Measurements from ENCODE around the gene GIPC2. TPM values are rescaled to one million over a fixed set of nuclear protein-coding genes. Genes with fewer than 3 reads are reported as not detected.
"Not testable (repeated sequence)": the region's sequence is repeated elsewhere in the genome, so short reads cannot be mapped to it uniquely, and the experiment has no call there.

The GIPC2 gene
- total RNA-seq, 2 experiments from 2014 or later, result 0.23 to 0.38 TPM

GRCh38 chr1:78081980-78082860 is 36.5 kb downstream of the GIPC2 start:
- ATAC-seq (no peak), DNase-seq (no peak)
- Mint-ChIP-seq H3K9me3 (ENCODE audit: low read depth) (peaks cover 15% of the 10 kb centered on the region), H3K4me3 (no peak overlapping the region), H3K27me3 (peaks cover 5% of the 10 kb centered on the region), H3K4me1 (peaks cover 15% of the 10 kb centered on the region), H3K36me3 (peaks cover 19% of the 10 kb centered on the region), H3K27ac (no peak overlapping the region)
- CTCF ChIA-PET, result interaction anchor here (1.3 kb wide), 1 partner anchor 64 kb away, joined by 4 read pairs; no protein-coding TSS in a partner anchor

- H3K4me3 Mint-ChIP-seq, H3K27me3 Mint-ChIP-seq, H3K27ac Mint-ChIP-seq, DNase-seq, ATAC-seq: not testable (repeated sequence)
- CTCF ChIA-PET, result interaction anchor here (1.3 kb wide), 1 partner anchor 10 kb away, joined by 4 read pairs; no protein-coding TSS in a partner anchor
- Mint-ChIP-seq H3K4me1 (peaks cover 13% of the 10 kb centered on the region), H3K9me3 (ENCODE audit: low read depth) (peaks cover 15% of the 10 kb centered on the region), H3K36me3 (peaks cover 16% of the 10 kb centered on the region)
Observed at GRCh38 chr1:78084639-78085038, 38.9 kb downstream of the GIPC2 start.

GRCh38 chr1:78086697-78087096 is 40.9 kb downstream of the GIPC2 start:
- DNase-seq, result no peak

GRCh38 chr1:78088015-78088414 is 42.2 kb downstream of the GIPC2 start:
- CTCF ChIA-PET, result no interaction called here
- H3K27ac Mint-ChIP-seq, result no peak overlapping the region
- DNase-seq, result no peak
- H3K27me3 Mint-ChIP-seq, result peaks cover 9% of the 10 kb centered on the region
- peaks cover 16% of the 10 kb centered on the region for H3K36me3 Mint-ChIP-seq
- ATAC-seq, result no peak
- H3K4me1 Mint-ChIP-seq, result no peaks in the 10 kb centered on the region
- peaks cover 15% of the 10 kb centered on the region for H3K9me3 Mint-ChIP-seq (ENCODE audit: low read depth)
- H3K4me3 Mint-ChIP-seq, result no peak overlapping the region

More at GRCh38 chr1:78086697-78087096, 40.9 kb downstream of the GIPC2 start:
- ATAC-seq, result no peak
- Mint-ChIP-seq H3K4me1 (no peaks in the 10 kb centered on the region), H3K9me3 (ENCODE audit: low read depth) (peaks cover 15% of the 10 kb centered on the region), H3K36me3 (peaks cover 16% of the 10 kb centered on the region), H3K27me3 (peaks cover 9% of the 10 kb centered on the region), H3K27ac (no peak overlapping the region), H3K4me3 (no peak overlapping the region)
- CTCF ChIA-PET, result no interaction called here

- Mint-ChIP-seq H3K27me3 (peaks cover 9% of the 10 kb centered on the region), H3K4me1 (no peaks in the 10 kb centered on the region), H3K4me3 (no peak overlapping the region), H3K36me3 (peaks cover 16% of the 10 kb centered on the region), H3K9me3 (ENCODE audit: low read depth) (peaks cover 15% of the 10 kb centered on the region), H3K27ac (no peak overlapping the region)
- no peak for ATAC-seq
- CTCF ChIA-PET, result no interaction called here
- DNase-seq, result no peak
Observed at GRCh38 chr1:78088486-78088885, 42.7 kb downstream of the GIPC2 start.

- H3K27me3 Mint-ChIP-seq, result peaks cover 9% of the 10 kb centered on the region
- peaks cover 16% of the 10 kb centered on the region for H3K36me3 Mint-ChIP-seq
- ATAC-seq (no peak), DNase-seq (no peak)
- H3K4me1 Mint-ChIP-seq, result no peaks in the 10 kb centered on the region
- H3K9me3 Mint-ChIP-seq (ENCODE audit: low read depth), result peaks cover 15% of the 10 kb centered on the region
- H3K27ac Mint-ChIP-seq, result no peak overlapping the region
- CTCF ChIA-PET, result no interaction called here
- no peak overlapping the region for H3K4me3 Mint-ChIP-seq
Observed at GRCh38 chr1:78089010-78089409, 43.2 kb downstream of the GIPC2 start.

GRCh38 chr1:78090472-78091133 is 44.8 kb downstream of the GIPC2 start:
- H3K9me3 Mint-ChIP-seq (ENCODE audit: low read depth), result peaks cover 13% of the 10 kb centered on the region
- H3K4me3 Mint-ChIP-seq, result no peak overlapping the region
- H3K27me3 Mint-ChIP-seq, result peaks cover 9% of the 10 kb centered on the region
- H3K4me1 Mint-ChIP-seq, result no peaks in the 10 kb centered on the region
- H3K36me3 Mint-ChIP-seq, result peaks cover 13% of the 10 kb centered on the region
- H3K27ac Mint-ChIP-seq, result no peak overlapping the region
- DNase-seq, result no peak
- no peak for ATAC-seq
- CTCF ChIA-PET, result no interaction called here

GRCh38 chr1:78091215-78091813 is 45.5 kb downstream of the GIPC2 start:
- CTCF ChIA-PET, result no interaction called here

GRCh38 chr1:78091886-78092285 is 46.1 kb downstream of the GIPC2 start:
- peaks cover 7% of the 10 kb centered on the region for H3K27me3 Mint-ChIP-seq
- H3K27ac Mint-ChIP-seq, result no peak overlapping the region
- no peak overlapping the region for H3K4me3 Mint-ChIP-seq
- CTCF ChIA-PET, result no interaction called here
- no peak for ATAC-seq
- peaks cover under 1% of the 10 kb centered on the region for H3K9me3 Mint-ChIP-seq (ENCODE audit: low read depth)
- peaks cover under 1% of the 10 kb centered on the region for H3K36me3 Mint-ChIP-seq
- no peak for DNase-seq
- no peaks in the 10 kb centered on the region for H3K4me1 Mint-ChIP-seq

More at GRCh38 chr1:78091215-78091813, 45.5 kb downstream of the GIPC2 start:
- DNase-seq (no peak), ATAC-seq (no peak)
- Mint-ChIP-seq H3K4me3 (no peak overlapping the region), H3K9me3 (ENCODE audit: low read depth) (peaks cover 6% of the 10 kb centered on the region), H3K27me3 (peaks cover 7% of the 10 kb centered on the region), H3K27ac (no peak overlapping the region), H3K36me3 (peaks cover 6% of the 10 kb centered on the region), H3K4me1 (no peaks in the 10 kb centered on the region)

- CTCF ChIA-PET, result no interaction called here
- no peak for DNase-seq
- no peak overlapping the region for H3K4me3 Mint-ChIP-seq
- H3K9me3 Mint-ChIP-seq (ENCODE audit: low read depth), result no peaks in the 10 kb centered on the region
- no peaks in the 10 kb centered on the region for H3K36me3 Mint-ChIP-seq
- ATAC-seq, result no peak
- H3K27me3 Mint-ChIP-seq, result peaks cover 6% of the 10 kb centered on the region
- H3K27ac Mint-ChIP-seq, result no peak overlapping the region
- no peaks in the 10 kb centered on the region for H3K4me1 Mint-ChIP-seq
Observed at GRCh38 chr1:78092643-78093042, 46.9 kb downstream of the GIPC2 start.

GRCh38 chr1:78093560-78093959 is 47.8 kb downstream of the GIPC2 start:
- peaks cover 6% of the 10 kb centered on the region for H3K27me3 Mint-ChIP-seq
- no peak overlapping the region for H3K27ac Mint-ChIP-seq
- no peaks in the 10 kb centered on the region for H3K4me1 Mint-ChIP-seq
- CTCF ChIA-PET, result no interaction called here
- no peak for DNase-seq
- ATAC-seq, result no peak
- H3K9me3 Mint-ChIP-seq (ENCODE audit: low read depth), result no peaks in the 10 kb centered on the region
- no peak overlapping the region for H3K4me3 Mint-ChIP-seq
- no peaks in the 10 kb centered on the region for H3K36me3 Mint-ChIP-seq

GRCh38 chr1:78094639-78095038 is 48.9 kb downstream of the GIPC2 start:
- Mint-ChIP-seq H3K36me3 (no peaks in the 10 kb centered on the region), H3K27ac (no peak overlapping the region), H3K27me3 (peaks cover 6% of the 10 kb centered on the region), H3K9me3 (ENCODE audit: low read depth) (no peaks in the 10 kb centered on the region), H3K4me3 (no peak overlapping the region), H3K4me1 (no peaks in the 10 kb centered on the region)
- CTCF ChIA-PET, result interaction anchor here (1.2 kb wide), 1 partner anchor 10 kb away, joined by 4 read pairs; no protein-coding TSS in a partner anchor
- ATAC-seq, result no peak
- DNase-seq, result no peak

- H3K9me3 Mint-ChIP-seq (ENCODE audit: low read depth), result no peaks in the 10 kb centered on the region
- CTCF ChIA-PET, result interaction anchor here (1.2 kb wide), 1 partner anchor 11 kb away, joined by 4 read pairs; no protein-coding TSS in a partner anchor
- no peaks in the 10 kb centered on the region for H3K36me3 Mint-ChIP-seq
- peaks cover 4% of the 10 kb centered on the region for H3K27me3 Mint-ChIP-seq
- H3K27ac Mint-ChIP-seq, result no peak overlapping the region
- ATAC-seq, result no peak
- no peak for DNase-seq
- no peak overlapping the region for H3K4me3 Mint-ChIP-seq
- H3K4me1 Mint-ChIP-seq, result no peaks in the 10 kb centered on the region
Observed at GRCh38 chr1:78095593-78095992, 49.8 kb downstream of the GIPC2 start.

All from activated CD8-positive, alpha-beta memory T cell treated with anti-CD3 and anti-CD28 coated beads, Interleukin-2, amount 10 ng/mL, durations not matched to agents 7 days and 5 days (primary cell).